Parathyroid adenoma (tissue), 2 donors: ENCODE data around the gene CYP2D6.

Source experiments
- H2AFZ ChIP-seq: fragments of 300-600 bp; sonication (generic); one replicate; pipeline ENCODE4 v1.7.0; 2017; ENCODE audit warnings: antibody characterized with exemption, mild to moderate bottlenecking
- H3K27ac ChIP-seq: fragments of 300-600 bp; sonication (generic); one replicate; pipeline ENCODE4 v1.7.0; 2017
- H3K27me3 ChIP-seq: fragments of 300-600 bp; sonication (generic); one replicate; pipeline ENCODE4 v1.7.0; 2017; ENCODE audit warnings: low read length; ENCODE audit not compliant: control insufficient read depth, insufficient read depth
- H3K36me3 ChIP-seq: fragments of 300-600 bp; sonication (generic); one replicate; pipeline ENCODE4 v1.7.0; 2017; ENCODE audit warnings: low read length; ENCODE audit not compliant: control insufficient read depth, insufficient read depth
- H3K4me1 ChIP-seq: fragments of 300-600 bp; sonication (generic); one replicate; pipeline ENCODE4 v1.7.0; 2017; ENCODE audit warnings: control low read depth
- H3K4me2 ChIP-seq: fragments of 300-600 bp; sonication (generic); one replicate; pipeline ENCODE4 v1.7.0; 2017; ENCODE audit warnings: low read length
- H3K4me3 ChIP-seq: fragments of 300-600 bp; sonication (generic); one replicate; pipeline ENCODE4 v1.7.0; 2017; ENCODE audit warnings: low read depth, low read length
- H3K79me2 ChIP-seq: fragments of 300-600 bp; sonication (generic); one replicate; pipeline ENCODE4 v1.7.0; 2017; ENCODE audit warnings: control low read depth
- H3K9ac ChIP-seq: fragments of 300-600 bp; sonication (generic); one replicate; pipeline ENCODE4 v1.7.0; 2017; ENCODE audit warnings: mild to moderate bottlenecking
- H3K9me3 ChIP-seq: fragments of 300-600 bp; sonication (generic); one replicate; pipeline ENCODE4 v1.7.0; 2017; ENCODE audit warnings: low read length; ENCODE audit not compliant: control insufficient read depth
- TF ChIP-seq, protein P1 (sequence below): fragments of 300-600 bp; sonication (generic); IDR thresholded peaks from one replicate; pipeline ENCODE4 v1.7.0; 2017; ENCODE audit warnings: antibody characterized with exemption, mild to moderate bottlenecking
- donor health status: primary hyperparathyroidism.

The CYP2D6 gene

DNA sequence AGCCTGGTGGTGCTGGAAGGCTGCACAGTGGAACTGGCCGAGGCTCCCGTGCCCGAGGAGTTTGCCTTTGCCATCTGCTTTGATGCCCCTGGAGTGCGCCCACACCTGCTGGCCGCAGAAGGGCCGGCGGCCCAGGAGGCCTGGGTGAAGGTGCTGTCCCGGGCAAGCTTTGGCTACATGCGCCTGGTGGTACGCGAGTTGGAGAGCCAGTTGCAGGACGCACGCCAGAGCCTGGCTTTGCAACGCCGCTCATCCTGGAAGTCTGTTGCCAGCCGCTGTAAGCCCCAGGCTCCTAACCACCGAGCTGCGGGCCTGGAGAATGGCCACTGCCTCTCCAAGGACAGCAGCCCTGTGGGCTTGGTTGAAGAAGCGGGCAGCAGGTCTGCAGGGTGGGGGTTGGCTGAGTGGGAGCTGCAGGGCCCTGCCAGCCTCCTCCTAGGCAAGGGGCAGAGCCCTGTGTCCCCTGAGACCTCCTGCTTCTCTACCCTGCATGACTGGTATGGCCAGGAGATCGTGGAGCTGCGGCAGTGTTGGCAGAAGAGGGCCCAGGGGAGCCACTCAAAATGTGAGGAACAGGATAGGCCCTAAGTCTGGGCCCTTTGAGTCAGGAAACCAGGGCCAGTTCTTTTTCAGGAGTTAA is 53.0 kb downstream of the CYP2D6 start:
- H3K9ac ChIP-seq = no peak overlapping the region
- no peaks in the 10 kb centered on the region for H3K4me1 ChIP-seq

DNA sequence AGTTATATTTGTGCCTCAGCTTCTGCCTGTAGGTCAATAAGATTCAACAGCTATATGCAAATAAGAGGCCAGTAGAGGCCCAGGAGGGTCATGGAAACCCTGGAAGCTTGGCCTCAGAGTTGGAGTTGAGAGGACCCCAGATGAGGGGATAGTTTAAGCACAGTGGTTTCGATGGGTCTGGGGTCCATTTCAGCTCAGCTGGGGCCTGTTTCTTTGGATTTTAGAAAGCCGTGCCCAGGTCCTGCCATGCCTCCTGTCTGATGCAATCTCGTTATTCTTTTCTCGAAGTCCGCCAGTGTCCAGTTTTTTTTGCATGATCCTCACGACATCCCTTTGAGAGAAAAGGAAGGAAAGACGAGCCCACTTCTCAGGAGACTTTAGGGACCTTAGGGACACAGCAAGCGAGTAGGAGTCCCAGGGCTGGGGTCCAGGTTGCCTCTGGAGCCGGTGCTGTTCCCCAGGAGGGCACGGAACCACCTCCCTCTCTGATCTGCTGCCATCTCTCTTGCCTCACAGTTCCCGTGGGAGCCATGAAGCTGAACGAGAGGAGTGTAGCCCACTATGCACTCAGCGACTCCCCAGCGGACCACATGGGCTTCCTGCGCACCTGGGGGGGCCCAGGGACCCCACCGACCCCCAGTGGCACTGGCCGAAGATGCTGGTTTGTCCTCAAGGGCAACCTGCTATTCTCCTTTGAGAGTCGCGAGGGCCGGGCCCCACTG is 53.7 kb downstream of the CYP2D6 start:
- Histone ChIP-seq H2AFZ (no peak overlapping the region), H3K36me3 (no peaks in the 10 kb centered on the region), H3K27ac (no peak overlapping the region), H3K9ac (no peak overlapping the region), H3K4me2 (no peak overlapping the region), H3K4me1 (no peaks in the 10 kb centered on the region), H3K4me3 (no peak overlapping the region), H3K9me3 (no peaks in the 10 kb centered on the region), H3K27me3 (no peaks in the 10 kb centered on the region), H3K79me2 (no peaks in the 10 kb centered on the region)
- TF ChIP-seq, protein P1, sequence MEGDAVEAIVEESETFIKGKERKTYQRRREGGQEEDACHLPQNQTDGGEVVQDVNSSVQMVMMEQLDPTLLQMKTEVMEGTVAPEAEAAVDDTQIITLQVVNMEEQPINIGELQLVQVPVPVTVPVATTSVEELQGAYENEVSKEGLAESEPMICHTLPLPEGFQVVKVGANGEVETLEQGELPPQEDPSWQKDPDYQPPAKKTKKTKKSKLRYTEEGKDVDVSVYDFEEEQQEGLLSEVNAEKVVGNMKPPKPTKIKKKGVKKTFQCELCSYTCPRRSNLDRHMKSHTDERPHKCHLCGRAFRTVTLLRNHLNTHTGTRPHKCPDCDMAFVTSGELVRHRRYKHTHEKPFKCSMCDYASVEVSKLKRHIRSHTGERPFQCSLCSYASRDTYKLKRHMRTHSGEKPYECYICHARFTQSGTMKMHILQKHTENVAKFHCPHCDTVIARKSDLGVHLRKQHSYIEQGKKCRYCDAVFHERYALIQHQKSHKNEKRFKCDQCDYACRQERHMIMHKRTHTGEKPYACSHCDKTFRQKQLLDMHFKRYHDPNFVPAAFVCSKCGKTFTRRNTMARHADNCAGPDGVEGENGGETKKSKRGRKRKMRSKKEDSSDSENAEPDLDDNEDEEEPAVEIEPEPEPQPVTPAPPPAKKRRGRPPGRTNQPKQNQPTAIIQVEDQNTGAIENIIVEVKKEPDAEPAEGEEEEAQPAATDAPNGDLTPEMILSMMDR = no peak

More for the DNA sequence above, 53.0 kb downstream of the CYP2D6 start:
- H3K79me2 ChIP-seq = peaks cover under 1% of the 10 kb centered on the region
- no peaks in the 10 kb centered on the region for H3K27me3 ChIP-seq
- no peak overlapping the region for H3K27ac ChIP-seq
- no peak overlapping the region for H2AFZ ChIP-seq
- H3K4me2 ChIP-seq = no peak overlapping the region
- TF ChIP-seq, protein P1 = no peak
- H3K36me3 ChIP-seq = no peaks in the 10 kb centered on the region
- H3K4me3 ChIP-seq = no peak overlapping the region
- no peaks in the 10 kb centered on the region for H3K9me3 ChIP-seq
